Astrocyte of the spinal cord (primary cell): ENCODE measurements around the gene UNC5C.
A peak's percentile ranks its signal among the peaks of the same experiment; 100 is the strongest.

Experiments used
- DNase-seq: peaks from one replicate; pipeline ENCODE4 v3.0.0; 2011; ENCODE audit warnings: low read depth, low spot score
- H3K4me3 ChIP-seq: 2 replicates; pipeline ENCODE4 v1.5.1; 2011; ENCODE audit warnings: low read depth, mild to moderate bottlenecking, low read length, moderate library complexity
- in situ Hi-C: cut with HindIII; loops from 2 replicates; pipeline ENCODE4 v1.10.0; 2017; ENCODE audit warnings: low sequenced_read_pairs
- TF ChIP-seq, protein P1 (sequence below): IDR thresholded peaks from 2 replicates; pipeline ENCODE4 v1.5.1; 2012; ENCODE audit warnings: low read depth, mild to moderate bottlenecking, low read length, inconsistent platforms

UNC5C gene

DNA sequence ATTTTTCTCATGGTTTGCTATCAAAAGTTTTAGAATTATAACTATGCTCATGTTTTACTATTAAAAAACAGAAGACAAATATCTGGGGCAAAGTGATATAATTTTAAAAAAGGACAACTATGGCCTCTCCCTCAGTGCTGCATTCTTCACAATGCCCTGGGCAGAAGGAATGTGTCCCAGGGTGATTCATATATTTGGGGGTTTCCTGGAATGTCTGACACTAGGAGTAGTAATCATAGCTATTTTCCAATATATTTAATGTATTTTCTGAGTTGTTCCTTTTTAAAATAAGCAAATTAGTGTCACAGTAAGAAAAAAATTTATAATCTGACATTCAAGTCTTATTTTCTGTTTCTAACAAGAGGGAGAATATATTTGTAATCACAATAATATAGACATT, 281.7 kb downstream of the UNC5C start:
- in situ Hi-C loops = no loop called here
- DNase-seq = peak; percentile 43
- TF ChIP-seq, protein P1, sequence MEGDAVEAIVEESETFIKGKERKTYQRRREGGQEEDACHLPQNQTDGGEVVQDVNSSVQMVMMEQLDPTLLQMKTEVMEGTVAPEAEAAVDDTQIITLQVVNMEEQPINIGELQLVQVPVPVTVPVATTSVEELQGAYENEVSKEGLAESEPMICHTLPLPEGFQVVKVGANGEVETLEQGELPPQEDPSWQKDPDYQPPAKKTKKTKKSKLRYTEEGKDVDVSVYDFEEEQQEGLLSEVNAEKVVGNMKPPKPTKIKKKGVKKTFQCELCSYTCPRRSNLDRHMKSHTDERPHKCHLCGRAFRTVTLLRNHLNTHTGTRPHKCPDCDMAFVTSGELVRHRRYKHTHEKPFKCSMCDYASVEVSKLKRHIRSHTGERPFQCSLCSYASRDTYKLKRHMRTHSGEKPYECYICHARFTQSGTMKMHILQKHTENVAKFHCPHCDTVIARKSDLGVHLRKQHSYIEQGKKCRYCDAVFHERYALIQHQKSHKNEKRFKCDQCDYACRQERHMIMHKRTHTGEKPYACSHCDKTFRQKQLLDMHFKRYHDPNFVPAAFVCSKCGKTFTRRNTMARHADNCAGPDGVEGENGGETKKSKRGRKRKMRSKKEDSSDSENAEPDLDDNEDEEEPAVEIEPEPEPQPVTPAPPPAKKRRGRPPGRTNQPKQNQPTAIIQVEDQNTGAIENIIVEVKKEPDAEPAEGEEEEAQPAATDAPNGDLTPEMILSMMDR = no peak
- H3K4me3 ChIP-seq = no peak overlapping the region

DNA sequence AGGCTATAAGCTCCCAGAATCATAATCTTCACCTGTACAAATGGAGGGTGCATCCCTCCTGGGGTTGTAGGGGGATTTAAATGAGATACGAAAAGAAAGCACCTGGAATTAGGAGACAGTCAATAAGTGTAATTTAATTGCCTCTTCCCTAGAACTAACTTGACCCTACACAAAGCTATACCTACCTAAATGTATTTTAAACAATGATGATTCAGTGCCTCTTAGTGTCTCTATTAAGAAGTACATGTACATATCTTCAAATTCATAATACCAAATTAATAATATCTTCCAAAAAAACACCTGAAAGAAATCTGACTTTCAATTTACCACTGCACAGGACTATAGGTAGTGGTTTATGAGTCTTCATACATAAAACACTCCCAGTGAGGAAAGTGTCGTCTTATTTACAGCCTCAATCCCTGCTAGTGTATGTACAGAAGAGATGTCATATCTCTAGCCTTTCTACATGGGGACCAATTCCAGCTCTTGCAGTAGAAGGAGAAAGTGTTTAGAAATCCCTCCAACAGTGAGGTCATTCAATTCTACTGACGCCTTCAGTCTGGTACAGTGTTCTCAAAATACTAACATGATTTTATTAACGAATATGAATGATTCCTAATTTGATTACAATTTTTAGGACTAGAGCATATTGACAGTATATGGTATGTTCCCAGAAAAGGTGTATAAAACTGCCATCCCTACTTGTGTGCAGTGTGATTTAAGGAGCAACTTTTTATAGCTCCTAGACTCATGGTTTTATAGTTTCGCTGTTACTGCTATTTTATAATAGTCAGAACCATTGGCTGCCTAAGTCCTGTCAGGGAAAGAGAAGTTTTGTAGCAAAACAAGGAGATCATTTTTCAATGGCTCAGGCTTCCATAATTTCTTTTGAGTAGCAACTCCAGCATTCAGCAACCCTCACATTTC, 282.7 kb downstream of the UNC5C start:
- no peak for DNase-seq
- TF ChIP-seq, protein P1 = no peak
- no peak overlapping the region for H3K4me3 ChIP-seq
- in situ Hi-C loops = no loop called here

DNA sequence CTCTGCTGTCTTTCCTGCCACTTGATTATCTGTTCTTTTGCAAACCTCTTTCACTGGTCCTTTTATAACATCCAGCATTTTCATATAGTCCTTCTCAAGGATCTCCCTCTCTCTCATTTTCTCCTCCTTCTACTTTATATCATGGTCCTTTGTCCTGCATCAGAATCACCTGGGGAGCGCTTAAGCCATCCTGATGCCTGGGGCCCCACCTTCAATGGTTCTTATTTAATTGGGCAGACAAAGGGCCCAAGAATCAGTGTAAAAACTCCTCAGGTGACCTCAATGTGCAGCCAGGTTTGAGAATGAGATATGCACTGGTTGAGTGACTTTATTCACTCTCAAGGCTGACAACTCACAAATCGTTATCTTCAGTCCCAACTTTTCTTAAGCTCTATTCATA, 283.9 kb downstream of the UNC5C start:
- in situ Hi-C loops = no loop called here

DNA sequence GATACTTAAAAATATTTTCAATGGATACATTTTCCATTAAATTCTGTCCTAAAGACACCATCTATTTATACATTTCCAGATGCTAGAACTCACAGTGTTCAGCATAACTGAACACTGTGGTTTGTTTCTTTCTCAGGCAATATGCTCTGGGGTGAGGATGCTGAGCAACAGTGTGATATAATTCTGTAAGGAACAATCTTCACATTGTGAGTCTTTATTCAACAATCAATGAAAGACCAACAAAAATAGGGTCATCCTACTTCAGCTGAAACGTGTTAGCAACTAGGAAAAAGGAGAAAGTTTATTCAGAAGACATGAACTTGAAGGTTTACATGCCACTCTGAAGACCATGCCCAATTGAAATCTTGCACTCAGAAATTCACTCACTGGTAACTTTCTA, 284.8 kb downstream of the UNC5C start:
- no peak for DNase-seq
- H3K4me3 ChIP-seq = no peak overlapping the region
- in situ Hi-C loops = no loop called here
- TF ChIP-seq, protein P1 = no peak

More for the DNA sequence above, 283.9 kb downstream of the UNC5C start:
- TF ChIP-seq, protein P1 = no peak
- no peak overlapping the region for H3K4me3 ChIP-seq
- no peak for DNase-seq

DNA sequence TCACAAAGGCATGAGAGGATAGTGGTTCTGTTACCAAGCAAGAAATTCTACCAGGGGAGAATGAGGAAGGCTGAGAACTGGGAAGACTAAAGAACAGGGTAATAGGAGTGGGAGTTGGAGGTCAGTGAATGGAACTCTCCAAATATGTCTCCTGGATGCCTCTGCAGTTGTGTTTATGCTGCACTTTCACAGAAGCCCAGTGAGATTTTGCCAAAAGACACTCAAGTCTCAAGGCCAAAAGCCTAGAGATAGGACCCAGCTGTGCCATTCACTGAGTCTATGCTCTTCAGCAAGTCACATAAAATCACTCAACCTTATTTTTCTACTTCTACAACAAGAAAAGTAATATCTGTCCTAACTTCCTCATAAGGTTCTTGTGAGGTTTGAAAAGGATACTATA, 285.4 kb downstream of the UNC5C start:
- TF ChIP-seq, protein P1 = no peak
- in situ Hi-C loops = no loop called here
- DNase-seq = no peak
- H3K4me3 ChIP-seq = no peak overlapping the region

DNA sequence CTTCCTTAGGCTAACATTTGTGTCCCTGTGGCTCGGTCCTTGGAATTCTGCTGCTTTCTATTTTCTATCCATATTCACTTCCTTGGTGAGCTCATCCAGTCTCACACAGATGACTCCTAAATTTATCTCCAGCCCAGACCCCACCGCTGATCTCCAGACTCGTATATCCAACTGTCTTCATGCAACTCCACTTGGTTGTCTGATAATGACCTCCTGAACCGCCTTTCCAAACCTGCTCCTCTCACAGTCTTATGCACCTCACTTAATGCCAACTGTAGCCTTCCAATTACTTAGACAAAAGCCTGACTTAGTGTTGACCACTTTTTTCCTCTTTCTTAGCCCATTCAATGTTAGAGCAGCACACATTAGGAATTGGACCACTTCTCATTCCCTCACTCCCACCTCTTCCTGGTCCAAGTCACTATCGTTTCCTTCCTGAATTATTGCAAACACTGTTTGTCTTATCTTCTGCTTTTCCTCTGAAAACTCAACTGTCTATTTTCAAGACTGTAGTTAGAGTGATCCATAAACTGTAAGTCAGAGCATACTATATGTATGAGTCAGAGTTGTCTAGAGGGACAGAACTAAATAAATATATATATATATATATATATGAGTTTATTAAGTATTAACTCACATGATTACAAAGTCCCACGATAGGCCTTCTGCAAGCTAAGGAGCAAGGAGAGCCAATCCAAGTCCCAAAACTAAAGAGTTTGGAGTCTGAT, 292.5 kb downstream of the UNC5C start:
- TF ChIP-seq, protein P1 = no peak
- H3K4me3 ChIP-seq = no peak overlapping the region
- DNase-seq = no peak
- in situ Hi-C loops = no loop called here
